PC-9 (cell line): ENCODE measurements around the gene FAM98C.

ENCODE experiments used
- EZH2 ChIP-seq: fragments of 200-600 bp; sonication (generic); IDR thresholded peaks from 2 replicates; pipeline ENCODE4 v1.8.0; 2017; ENCODE audit warnings: antibody characterized with exemption, low read depth
- TF ChIP-seq, protein P1 (sequence below): fragments of 200-600 bp; sonication (generic); conservative IDR thresholded peaks from 2 replicates; pipeline ENCODE4 v1.6.1; 2017; ENCODE audit warnings: mixed run types, antibody characterized with exemption, mild to moderate bottlenecking, moderate library complexity

DNA sequence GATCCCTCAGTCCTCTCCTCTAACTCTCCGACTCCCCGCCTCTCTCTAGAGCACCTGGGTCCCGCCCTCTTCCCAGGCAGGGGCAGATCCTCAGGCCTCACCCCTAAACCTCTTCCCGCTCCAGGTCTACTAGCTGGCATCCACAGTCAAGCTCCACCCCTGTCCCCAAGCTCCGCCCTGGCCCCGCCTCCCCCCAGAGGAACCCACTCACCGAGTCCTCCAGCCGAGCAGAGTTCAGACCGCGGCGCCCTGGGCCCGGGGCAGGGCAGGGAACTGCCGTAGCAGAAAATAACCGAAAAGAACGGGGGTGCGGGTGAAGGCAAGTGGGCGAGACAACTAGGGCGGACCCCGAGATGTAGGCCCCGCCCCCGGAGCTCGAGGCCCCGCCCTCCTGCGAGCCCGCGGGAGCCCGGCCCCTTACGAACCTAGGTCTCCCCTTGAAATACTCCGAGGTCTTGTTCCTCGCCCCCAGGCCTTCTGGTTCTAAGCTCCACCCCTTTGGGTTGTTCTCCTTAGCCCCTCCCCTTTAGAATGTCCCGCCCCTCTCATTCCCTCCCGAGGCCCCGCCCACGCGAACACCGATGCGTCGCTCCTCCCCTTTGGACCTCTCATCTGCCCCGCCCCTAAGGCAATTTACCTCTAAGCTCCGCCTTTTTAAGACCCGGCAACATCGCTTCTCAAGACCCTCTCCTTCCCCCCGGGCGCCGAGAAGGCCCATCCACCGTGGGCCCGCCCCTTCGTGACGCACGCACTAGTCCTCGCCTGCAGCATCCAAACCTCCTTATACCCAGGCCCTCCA, 15.1 kb upstream of the FAM98C start, which contains the start of gene GGN:
- TF ChIP-seq, protein P1, sequence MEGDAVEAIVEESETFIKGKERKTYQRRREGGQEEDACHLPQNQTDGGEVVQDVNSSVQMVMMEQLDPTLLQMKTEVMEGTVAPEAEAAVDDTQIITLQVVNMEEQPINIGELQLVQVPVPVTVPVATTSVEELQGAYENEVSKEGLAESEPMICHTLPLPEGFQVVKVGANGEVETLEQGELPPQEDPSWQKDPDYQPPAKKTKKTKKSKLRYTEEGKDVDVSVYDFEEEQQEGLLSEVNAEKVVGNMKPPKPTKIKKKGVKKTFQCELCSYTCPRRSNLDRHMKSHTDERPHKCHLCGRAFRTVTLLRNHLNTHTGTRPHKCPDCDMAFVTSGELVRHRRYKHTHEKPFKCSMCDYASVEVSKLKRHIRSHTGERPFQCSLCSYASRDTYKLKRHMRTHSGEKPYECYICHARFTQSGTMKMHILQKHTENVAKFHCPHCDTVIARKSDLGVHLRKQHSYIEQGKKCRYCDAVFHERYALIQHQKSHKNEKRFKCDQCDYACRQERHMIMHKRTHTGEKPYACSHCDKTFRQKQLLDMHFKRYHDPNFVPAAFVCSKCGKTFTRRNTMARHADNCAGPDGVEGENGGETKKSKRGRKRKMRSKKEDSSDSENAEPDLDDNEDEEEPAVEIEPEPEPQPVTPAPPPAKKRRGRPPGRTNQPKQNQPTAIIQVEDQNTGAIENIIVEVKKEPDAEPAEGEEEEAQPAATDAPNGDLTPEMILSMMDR: no peak
- no peak for TF ChIP-seq EZH2
